Lower lobe of right lung (tissue), 2 donors: Measurements from ENCODE around the gene PLAU. TPM values are rescaled to one million over a fixed set of nuclear protein-coding genes. Genes with fewer than 3 reads are reported as not detected.
A peak's percentile ranks its signal among the peaks of the same experiment; 100 is the strongest.

ENCODE experiments used
- ATAC-seq, 2 donors: fragments of 200-7000 bp; cut with Tn5 transposase; one replicate each; pipeline ENCODE4 v1.9.1; 2020 to 2022; ENCODE audit warnings: mild to moderate bottlenecking in 2 of 2, moderate library complexity in 2 of 2
- DNase-seq: peaks from one replicate; pipeline ENCODE4 v3.0.0-alpha.2; 2020
- H3K27ac ChIP-seq: fragments of 200-600 bp; one replicate; pipeline ENCODE4 v1.8.0; 2022
- H3K27me3 ChIP-seq: fragments of 200-600 bp; one replicate; pipeline ENCODE4 v1.8.0; 2022; ENCODE audit warnings: low read depth
- H3K36me3 ChIP-seq: fragments of 200-600 bp; one replicate; pipeline ENCODE4 v1.8.0; 2022; ENCODE audit warnings: mild to moderate bottlenecking
- H3K4me1 ChIP-seq: fragments of 200-600 bp; one replicate; pipeline ENCODE4 v1.8.0; 2022
- H3K4me3 ChIP-seq: fragments of 200-600 bp; one replicate; pipeline ENCODE4 v1.8.0; 2022; ENCODE audit warnings: mild to moderate bottlenecking
- H3K9me3 ChIP-seq: fragments of 200-600 bp; one replicate; pipeline ENCODE4 v1.8.0; 2022
- intact Hi-C: fragments of 100-400 bp; cut with DNase I; formaldehyde crosslinking; loops from one replicate; pipeline ENCODE4 v1.11.0; 2022
- total RNA-seq: library from RNA; stranded (reverse); fragmentation: NEBNext Ultra II Directional; extraction: Animal tissue kit (Norgen Biotek cat#: 25700); gene quantifications from one replicate; pipeline ENCODE4 v1.2.1, GENCODE V29; 2021
- TF ChIP-seq, protein P1 (sequence below): fragments of 200-600 bp; IDR thresholded peaks from one replicate; pipeline ENCODE4 v1.8.0; 2022; ENCODE audit warnings: antibody characterized with exemption, mild to moderate bottlenecking
- donor health status: DM: no; HTN: yes; CAD: no; lungs with severe emphysema.

Gene PLAU
- total RNA-seq, 1 donor from 2014 or later: 29.0 TPM

DNA sequence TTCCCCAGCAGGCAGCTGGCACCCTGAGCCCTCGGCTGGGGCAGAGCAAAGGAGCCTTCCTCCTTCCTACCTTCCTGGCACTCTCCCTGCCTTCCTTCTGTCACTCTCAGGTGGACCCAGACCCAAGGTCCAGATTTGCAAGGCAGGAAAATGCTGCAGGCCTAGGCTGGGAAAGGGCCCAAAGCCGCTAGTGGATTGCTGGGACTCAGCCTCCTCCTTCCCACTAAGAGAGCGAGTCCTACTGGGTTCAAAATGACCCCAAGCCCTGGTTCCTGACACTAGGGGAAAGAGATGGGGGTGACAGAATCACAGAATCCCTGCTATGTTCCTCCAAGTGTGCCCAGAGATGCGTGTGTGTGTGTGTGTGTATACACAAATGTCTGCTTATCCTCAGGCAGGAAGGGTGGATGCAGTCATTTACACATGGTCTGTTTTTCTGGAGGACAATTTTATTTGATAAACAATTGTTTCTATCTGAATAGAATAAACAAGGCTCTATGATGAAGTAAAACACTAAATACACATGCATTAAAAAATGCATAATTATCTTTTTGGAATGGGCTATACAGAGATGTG, 1.3 kb upstream of the PLAU start:
- H3K27me3 ChIP-seq: no peaks in the 10 kb centered on the region
- TF ChIP-seq, protein P1, sequence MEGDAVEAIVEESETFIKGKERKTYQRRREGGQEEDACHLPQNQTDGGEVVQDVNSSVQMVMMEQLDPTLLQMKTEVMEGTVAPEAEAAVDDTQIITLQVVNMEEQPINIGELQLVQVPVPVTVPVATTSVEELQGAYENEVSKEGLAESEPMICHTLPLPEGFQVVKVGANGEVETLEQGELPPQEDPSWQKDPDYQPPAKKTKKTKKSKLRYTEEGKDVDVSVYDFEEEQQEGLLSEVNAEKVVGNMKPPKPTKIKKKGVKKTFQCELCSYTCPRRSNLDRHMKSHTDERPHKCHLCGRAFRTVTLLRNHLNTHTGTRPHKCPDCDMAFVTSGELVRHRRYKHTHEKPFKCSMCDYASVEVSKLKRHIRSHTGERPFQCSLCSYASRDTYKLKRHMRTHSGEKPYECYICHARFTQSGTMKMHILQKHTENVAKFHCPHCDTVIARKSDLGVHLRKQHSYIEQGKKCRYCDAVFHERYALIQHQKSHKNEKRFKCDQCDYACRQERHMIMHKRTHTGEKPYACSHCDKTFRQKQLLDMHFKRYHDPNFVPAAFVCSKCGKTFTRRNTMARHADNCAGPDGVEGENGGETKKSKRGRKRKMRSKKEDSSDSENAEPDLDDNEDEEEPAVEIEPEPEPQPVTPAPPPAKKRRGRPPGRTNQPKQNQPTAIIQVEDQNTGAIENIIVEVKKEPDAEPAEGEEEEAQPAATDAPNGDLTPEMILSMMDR: no peak
- intact Hi-C loops: no loop called here
- no peak overlapping the region for H3K4me3 ChIP-seq
- DNase-seq: no peak
- peaks cover 20% of the 10 kb centered on the region for H3K36me3 ChIP-seq
- H3K9me3 ChIP-seq: no peaks in the 10 kb centered on the region
- no peak for ATAC-seq
- peaks cover 79% of the 10 kb centered on the region for H3K4me1 ChIP-seq
- peak overlapping the region; percentile 80 for H3K27ac ChIP-seq

DNA sequence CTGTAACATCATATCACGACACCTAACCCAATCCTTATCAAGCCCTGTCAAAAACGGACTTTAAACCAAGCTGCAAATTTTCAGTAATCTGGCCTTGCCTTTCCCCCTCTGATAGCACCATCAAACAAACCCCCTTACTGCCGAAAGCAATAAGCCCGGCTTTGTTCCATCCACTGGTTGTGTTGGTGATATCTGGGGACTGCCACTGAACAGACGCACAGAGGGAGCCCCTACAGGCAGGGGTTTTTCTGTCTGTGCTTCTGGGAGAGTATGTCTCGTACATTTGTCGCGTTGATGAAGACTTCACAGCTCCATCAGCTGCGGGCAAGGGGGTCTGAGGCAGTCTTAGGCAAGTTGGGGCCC, 550 bp upstream of the PLAU start:
- TF ChIP-seq, protein P1: no peak
- Histone ChIP-seq H3K36me3 (peaks cover 26% of the 10 kb centered on the region), H3K9me3 (no peaks in the 10 kb centered on the region), H3K27ac (peak overlapping the region; percentile 80), H3K4me3 (peak overlapping the region; percentile 71), H3K27me3 (no peaks in the 10 kb centered on the region), H3K4me1 (peaks cover 79% of the 10 kb centered on the region)
- DNase-seq (no peak), ATAC-seq (no peak)
- intact Hi-C loops: no loop called here

DNA sequence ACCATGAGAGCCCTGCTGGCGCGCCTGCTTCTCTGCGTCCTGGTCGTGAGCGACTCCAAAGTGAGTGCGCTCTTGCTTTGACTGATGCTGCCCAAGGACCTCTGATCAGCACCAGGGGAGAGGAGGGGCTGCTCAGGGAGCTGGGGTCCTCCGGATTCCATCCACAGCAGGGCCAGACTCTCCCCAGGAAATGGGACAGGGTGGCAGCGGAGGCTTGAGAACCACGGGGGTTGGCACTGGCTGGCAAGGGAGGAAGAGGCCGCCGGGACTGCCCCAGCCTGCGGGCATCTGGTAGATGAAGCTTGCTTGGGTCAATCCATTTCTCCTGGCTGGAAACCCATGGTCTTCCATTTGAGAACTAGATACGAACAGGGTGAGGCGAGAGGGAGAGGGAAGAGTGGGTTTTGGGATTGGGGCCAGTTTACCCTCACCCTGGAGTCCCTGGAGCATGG, 647 bp downstream of the PLAU start:
- H3K9me3 ChIP-seq: no peaks in the 10 kb centered on the region
- peaks cover 71% of the 10 kb centered on the region for H3K4me1 ChIP-seq
- H3K27ac ChIP-seq: peak overlapping the region; percentile 80
- no peaks in the 10 kb centered on the region for H3K27me3 ChIP-seq
- peaks cover 37% of the 10 kb centered on the region for H3K36me3 ChIP-seq
- H3K4me3 ChIP-seq: peak overlapping the region; percentile 71
- TF ChIP-seq, protein P1: no peak
- peak in 1 of 2 donors; percentile 1 for ATAC-seq
- intact Hi-C loops: no loop called here
- no peak for DNase-seq

DNA sequence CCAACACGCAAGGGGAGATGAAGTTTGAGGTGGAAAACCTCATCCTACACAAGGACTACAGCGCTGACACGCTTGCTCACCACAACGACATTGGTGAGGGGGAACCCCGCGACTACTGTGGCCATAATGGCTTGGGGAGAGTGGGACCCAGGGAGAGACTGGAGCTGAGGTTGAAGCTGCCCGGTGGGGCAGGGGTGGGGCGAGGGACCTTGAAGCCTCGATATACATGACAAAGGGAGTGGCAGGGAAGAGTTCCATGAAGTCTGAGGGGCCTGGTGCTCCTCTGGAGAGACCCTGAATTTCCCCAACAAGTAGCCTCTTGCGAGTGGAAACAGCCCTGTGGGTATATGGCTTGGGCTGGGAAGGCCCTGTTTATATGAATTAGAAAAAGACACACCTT, 3.1 kb downstream of the PLAU start:
- no peaks in the 10 kb centered on the region for H3K27me3 ChIP-seq
- intact Hi-C loops: no loop called here
- H3K4me3 ChIP-seq: no peak overlapping the region
- H3K36me3 ChIP-seq: peaks cover 40% of the 10 kb centered on the region
- ATAC-seq (no peak), DNase-seq (no peak)
- TF ChIP-seq, protein P1: no peak
- H3K4me1 ChIP-seq: peaks cover 53% of the 10 kb centered on the region
- H3K9me3 ChIP-seq: no peaks in the 10 kb centered on the region
- H3K27ac ChIP-seq: peak overlapping the region; percentile 6

DNA sequence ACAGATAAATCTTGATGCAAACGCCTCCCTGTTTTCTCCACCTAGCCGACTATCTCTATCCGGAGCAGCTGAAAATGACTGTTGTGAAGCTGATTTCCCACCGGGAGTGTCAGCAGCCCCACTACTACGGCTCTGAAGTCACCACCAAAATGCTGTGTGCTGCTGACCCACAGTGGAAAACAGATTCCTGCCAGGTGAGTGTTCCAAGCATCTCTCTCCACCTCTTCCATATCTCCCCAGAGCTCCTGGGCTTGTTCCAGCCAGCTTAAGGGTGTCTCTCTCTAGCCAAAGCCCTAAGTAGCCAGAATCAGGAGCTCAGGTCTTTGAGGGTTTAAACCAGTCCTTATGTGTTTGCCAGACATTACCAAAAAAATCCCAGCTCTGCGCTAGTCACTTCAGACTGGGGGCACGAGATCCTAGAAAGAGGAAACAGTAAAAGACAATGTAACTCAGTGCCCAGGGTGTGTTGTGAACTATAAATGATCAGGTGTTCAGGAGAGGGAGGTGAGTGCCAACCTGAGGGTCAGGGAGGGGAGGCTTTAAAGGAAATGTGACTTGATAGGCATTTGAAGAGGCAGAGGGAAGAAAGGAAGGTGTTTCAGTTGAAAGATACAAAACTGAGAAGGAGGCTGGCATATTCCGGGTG, 4.4 kb downstream of the PLAU start:
- Histone ChIP-seq H3K36me3 (peaks cover 40% of the 10 kb centered on the region), H3K9me3 (no peaks in the 10 kb centered on the region), H3K27me3 (no peaks in the 10 kb centered on the region), H3K4me3 (no peak overlapping the region), H3K4me1 (peaks cover 48% of the 10 kb centered on the region), H3K27ac (no peak overlapping the region)
- TF ChIP-seq, protein P1: no peak
- no peak for ATAC-seq
- intact Hi-C loops: no loop called here
- no peak for DNase-seq
